GM21367 (cell line): Measurements from ENCODE around the gene CALML3.

Source experiments
- ATAC-seq: cut with Tn5 transposase; IDR thresholded peaks from one replicate; pipeline ENCODE4 v1.9.1; 2021; ENCODE audit not compliant: unreplicated experiment

CALML3 gene

DNA sequence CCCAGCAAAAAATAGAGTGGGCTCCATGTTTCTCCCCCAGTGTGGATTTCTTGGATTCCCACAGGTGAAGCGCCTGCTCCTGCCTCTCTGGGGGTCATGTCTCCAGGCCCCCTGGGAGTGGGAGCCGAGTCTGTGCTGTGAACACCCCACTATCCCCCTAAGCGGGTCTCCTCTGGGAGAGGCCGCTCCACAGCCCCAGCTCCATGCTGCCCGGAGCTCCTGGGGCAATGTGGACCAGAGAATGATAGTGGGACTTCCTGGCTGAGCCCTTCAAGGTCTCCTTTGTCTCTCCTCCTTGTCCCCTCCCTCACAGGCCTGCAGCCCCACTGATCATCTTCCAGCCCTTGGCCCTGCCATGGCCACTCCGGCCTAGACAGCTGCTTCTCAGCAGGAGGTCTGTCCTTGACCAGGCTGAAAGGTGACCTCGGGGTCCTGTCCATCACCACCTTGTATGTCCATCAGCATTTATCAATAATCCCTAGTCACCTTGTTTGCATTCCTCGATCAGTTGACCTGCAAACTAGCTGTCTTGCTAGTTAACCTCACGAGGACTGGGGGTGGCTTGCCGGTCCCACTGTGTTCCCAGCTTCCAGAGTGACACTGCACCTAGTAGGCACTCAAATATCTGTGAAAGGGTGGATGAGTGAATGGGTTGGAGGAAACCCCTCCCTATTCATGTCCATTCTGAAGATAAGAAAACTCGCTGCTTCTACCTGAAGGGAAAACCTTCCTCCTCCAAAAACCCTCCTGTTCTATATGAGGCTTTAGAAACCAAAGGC is 776 bp upstream of the CALML3 start:
- ATAC-seq: no peak

DNA sequence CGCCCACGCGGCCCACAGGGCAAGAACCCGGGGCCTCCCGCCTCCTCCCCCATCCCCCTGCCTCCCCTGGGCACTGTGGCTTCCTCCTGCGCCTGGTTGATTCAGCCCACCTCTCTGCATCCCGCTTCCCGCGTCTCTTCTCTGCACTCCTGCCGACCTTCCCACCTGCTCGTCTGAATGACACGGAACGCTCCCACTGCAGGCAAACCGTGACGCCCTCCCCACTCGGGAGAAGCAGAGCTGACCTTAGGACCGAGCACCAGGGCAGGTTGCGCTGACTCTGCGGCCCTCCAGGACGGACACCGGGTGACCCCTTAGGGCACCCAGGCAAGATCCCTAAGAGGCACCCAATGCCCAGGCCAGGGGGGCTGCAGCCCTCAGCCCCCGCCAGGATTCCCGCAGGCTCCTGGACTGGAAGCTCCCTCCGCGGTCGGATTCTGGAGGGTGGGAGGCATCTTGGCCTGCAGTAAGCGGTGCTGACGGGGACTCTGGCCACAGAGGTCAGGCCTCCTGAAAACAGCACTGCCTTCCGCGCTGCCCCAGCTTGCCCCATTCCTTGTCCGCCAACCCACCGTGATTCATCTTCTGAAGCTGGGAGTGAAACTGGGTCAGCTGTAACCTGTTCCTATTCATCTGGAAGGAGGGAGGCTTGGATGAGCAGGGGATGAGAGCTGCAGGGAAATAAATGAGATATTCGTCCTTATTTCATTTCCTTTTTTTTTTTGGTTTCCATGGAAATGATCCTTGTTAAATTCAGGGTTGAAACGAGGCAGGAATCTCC is 990 bp downstream of the CALML3 start:
- ATAC-seq: no peak

DNA sequence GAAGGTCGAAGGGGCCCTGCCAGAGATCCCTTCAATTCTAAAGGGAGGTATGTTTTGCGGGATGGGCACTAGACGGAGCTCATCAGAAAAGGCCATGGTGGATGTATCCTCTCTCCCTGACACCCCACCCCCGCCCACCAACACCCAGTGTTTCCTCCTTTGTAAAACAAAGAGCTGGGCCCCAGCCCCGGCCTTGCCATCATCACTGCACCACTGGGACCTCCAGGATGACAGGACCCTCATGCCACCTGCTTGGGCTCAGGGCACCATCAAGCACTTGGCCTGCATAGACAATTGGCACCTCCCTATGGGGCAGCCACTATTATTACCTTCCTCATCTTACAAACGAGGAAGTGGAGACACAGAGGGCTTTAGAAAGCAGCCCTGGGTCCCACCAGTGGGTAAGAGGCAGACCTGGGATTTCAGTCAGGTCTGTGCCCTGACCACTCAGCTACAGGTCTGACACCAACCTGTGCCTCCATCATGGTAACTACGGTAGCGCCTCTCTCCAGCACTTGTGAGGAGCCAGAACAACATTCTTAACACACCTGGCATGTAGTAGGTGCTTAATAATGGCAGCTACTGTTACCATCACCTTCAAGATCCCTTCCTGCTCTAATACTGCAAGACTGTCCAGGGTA is 2.0 kb downstream of the CALML3 start:
- no peak for ATAC-seq

DNA sequence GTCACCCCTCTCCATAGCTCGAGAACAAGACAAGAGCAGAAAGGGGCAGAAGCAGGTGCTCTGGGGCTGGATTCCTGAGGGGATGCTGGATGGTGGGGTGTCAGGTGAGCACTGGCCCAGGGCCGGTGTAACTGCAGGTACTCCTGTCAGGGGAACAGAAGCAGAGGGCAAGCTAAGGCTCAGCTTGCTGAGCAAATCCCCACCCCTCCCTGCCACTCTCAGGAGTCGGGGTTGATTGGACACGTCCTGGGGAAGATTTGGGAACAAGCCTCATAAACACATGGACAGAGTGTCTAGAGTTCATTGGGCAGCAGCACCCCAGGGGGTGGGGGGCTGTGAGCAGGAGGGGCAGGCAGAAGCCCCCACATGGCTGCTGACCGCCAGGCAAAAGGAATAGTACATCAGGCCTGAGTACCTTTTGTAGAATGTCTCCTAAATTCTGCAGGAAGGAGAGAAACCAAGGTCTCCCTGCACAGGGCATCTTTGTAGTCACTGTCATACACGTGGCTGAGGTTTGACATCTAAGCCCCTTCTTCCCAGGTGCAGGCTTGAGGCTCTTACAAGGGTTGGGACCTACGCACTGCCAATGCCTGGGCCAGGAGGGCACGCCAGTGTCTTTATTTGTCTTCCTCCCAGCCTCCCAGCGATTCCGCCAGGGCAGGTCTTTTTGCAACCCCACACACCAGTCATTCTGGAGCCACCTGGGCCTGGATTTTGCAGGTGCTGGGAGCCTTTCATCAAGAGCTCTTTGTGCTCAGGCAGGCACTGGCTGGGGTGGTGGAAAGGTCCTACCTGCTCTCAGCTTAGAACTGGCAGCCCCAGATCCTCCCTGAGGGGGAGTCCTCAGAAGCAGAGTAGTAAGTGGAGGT is 2.8 kb downstream of the CALML3 start:
- ATAC-seq: no peak

DNA sequence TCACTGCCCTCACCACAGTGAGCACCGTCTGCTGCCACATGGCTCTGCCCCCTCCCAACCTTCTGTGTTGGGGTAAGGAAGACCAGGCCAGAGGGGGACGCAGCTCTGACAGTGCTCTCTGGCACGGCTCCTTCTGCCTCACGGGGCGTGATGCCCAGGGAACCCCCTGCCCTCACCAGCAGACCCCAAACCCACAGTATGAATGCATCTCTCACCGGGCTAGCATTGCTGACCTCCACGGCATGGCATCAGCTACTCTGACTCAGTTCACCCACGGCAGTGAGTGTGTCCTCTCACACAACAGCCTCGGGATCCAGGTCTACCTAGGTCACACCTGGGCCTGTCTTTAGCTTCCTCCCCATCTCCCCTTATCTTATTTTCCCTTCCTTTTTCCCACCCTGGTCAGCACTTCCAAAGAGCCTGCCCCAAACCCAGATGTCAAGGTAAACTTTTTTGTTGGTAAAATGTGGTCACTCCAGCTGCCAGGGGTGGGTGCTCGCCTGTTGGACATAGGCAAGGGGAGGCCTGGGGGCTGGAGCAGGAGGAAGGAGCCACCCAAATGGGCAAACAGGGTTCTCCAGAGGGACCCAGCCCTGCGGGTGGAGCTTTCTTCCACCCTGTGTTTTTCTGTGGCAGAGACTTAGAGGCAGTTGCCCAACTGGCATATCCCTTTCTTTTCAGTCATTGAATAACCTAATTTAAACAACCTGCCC is 4.4 kb downstream of the CALML3 start:
- ATAC-seq: no peak

DNA sequence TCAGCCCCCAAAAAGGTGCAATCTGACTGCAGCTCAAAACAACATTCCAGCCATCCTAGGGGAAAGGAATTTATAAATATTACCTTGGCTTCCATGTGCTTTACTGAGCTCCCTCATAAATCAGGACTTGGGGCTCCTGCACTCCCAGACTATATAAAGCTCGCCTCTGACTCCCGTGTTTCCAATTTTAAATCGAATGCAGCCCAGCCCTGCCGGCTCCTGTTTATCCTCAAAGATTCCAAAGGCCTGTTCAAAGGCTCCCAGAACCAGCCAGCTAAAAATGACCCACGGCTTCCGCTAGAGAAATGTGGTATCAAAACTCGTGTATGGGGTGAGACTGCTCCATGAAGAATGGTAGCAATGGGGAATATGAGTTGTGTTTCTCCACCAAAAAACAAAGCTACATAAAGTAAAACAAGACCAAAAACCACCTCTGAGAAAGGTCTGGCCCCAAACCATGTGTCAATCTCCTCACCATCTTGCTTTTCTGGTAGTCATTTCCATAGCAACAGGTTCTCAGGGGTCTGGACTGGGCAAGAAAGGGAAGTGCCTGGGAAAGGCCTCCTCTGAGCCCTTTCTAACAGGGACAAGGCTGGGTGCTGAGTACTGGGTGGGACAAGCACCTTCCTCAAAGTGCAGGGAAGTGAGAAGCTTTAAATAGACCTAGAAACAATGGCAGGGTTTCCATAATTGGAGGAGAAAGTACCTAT is 5.1 kb downstream of the CALML3 start:
- no peak for ATAC-seq

DNA sequence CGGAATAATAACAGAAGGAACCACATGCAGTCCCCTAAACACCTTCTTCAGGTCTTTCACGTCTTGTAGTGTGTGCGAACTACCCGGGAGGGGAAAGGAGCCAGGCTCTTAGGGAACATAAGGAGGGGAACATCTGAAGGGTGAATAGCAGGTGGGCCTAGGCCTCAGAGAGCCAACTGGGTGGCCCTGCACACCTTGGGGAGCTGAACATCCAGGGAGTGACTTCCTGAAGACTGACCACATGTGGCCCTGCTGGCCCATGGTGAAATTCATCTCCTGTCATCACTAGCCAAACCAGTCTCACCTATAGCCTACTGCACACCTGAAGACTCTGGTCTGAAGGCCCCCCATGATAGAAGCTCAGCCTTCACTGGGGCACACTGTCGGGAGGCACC is 5.6 kb downstream of the CALML3 start:
- no peak for ATAC-seq

DNA sequence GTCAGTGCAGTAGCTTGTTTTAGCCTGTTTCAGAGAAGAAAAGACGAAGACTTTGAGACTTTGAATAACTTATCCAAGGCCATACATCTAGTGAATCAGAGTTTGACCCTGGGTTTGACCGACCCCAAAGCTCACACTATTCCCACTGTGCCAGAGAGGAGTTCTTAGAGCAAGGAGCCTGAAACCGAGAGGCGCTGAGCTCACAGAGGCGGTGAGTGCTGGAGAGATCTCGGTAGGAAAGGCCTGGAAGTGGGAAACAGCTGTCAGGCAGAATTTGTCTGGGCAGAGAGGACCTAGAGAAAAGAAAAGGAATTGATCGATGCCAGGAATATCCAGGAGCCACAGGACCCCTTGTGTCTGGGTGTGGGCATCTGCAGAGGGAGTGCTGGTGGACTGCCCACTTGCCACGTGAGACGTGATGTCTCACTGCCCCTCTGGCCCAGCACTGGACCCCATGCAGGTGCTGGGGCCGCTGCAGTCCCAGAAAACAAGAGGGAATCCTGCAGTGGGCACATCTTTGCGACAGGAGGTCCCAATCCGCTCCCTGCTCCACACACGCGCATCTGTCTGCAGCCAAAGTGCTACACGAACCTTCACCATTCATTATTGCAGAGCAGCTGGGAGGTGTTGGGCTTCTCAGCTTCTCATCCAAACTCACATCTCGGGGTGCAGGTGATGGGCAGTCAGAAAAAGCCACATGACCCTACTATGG is 6.2 kb downstream of the CALML3 start:
- ATAC-seq: no peak

DNA sequence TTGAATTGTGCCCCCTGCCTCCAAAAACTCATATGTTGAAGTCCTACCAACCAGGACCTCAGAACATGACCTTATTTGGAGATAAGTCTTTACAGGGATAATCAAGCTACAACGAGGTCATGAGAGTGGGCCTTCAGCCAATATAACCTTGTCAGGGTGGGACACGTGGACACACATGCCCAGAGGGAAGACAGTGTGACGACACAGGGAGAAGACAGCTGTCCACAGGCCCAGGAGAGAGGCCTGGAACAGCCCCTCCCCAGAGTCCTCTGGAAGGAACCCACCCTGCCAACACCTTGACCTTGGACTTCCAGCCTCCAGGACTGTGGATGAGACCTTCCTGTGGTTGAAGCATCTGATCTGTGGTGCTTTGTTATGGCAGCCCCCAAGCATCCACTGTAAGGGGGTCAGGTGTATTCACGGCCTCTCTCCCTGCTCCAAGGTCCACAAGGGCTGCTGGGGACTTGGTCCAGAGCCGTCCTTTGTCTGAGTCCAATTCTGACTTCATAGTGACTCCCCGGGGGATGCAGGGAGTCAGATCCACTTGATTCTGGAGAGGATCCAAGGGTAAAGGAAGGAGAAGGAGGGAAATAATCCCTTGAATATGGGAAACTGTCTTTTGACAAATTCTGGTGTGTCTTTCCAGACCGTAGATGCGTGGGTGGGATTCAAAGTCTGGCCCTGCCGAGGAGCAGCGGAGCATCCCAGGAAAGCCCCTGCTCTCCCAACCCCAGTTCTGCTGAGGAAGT is 7.0 kb downstream of the CALML3 start:
- ATAC-seq: no peak

DNA sequence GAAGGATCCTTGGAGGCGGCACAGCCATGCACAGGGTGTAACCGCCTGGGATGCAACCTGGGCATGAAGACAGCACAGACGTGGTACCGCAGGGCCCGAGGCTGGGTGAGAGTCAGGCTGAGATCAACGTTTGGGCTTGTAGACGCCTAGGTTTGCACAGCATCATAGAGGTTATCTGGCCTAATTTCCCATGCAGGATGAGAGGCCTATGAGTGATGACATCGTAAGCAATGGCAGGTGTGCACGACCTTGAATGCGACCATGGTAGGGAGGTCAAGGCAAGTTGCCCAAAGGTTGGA is 7.5 kb downstream of the CALML3 start:
- no peak for ATAC-seq

DNA sequence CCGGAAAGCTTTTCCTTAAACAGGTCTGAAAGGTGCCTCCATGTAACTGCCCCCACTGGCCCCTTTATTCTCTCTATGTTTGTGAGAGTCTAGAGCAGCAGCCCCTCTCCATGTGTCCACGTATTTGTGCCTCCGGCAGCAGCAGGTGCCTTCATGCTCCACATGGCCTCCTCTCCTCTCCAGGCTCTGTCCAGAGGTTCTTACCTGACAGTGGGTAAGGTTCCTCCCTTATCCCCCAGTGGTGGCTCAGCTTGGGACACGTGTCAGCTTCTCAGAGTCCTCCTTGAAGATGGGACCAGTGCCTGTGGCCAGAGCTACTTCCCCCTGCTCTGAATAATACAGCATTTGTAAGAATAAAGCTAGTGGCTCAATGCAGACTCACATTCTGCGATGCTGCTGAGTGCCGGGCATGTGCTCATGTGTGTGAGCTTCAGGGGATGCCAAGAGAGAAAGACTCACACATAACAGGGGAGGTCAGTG is 7.9 kb downstream of the CALML3 start:
- no peak for ATAC-seq

DNA sequence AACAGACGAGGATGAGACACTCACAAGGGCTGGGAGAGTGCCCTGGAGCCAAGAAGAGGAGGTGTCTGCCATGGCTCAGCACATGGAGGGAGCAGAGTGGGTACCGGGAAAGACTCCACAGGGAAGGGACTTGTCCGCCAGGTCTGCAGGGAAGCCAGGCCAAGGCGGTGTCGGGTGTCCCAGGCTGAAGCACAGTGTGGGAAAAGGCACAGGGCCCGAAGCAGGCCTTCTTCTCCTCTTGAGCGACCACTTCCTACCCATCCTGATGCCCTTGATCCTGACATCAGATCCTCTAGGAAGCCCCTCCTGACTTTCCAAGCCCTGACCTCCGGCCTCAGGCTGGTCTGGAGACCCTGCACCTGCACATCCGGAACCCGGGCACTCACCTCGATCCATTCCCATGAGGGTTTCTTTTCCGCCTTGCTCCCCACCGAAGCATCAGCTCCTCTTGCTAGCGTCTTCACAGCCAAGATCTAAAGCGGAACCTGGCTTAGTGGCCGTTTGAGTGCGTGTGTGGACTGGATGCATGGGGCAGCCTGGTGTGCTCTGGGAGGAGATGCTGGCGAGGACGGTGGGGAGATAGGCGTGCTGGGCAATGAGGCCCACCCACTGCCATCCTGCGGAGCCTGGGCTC is 8.5 kb downstream of the CALML3 start:
- no peak for ATAC-seq

DNA sequence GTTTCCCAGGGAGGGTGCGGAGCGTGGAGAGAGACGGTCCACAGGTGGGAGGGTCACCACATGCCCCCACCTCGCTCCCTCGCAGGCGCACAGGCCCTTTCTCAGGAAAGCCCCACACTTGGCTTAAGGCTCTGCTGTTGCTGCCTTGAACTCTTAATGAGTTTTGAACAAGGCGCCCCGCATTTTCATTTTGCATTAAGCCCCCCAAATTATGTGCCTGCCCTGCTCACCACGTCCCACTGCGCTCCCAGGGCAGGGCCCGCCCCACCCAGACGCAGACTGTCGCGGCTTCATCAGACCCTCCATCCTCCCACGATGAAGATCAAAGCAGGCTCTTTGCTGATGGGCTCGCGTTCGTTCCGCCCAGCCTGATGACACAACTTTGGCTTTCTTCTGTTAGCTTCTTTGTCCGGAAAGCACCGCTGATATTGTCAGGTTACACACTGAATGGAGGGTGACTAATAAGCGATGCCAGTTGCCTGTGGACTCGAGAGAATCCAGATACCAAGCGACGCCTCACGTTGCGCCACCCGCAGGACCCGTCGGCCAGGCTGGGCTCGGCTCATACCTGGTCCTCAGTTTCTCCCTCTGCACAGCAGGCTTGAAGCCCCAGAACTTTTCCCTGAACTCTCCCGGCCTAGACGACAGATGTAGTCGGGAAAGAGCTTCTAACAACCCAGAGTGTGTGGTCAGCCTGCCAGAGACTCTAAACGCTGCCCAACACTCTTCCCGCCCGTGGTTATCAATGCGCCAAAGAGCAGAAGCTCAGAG is 9.5 kb downstream of the CALML3 start:
- no peak for ATAC-seq

DNA sequence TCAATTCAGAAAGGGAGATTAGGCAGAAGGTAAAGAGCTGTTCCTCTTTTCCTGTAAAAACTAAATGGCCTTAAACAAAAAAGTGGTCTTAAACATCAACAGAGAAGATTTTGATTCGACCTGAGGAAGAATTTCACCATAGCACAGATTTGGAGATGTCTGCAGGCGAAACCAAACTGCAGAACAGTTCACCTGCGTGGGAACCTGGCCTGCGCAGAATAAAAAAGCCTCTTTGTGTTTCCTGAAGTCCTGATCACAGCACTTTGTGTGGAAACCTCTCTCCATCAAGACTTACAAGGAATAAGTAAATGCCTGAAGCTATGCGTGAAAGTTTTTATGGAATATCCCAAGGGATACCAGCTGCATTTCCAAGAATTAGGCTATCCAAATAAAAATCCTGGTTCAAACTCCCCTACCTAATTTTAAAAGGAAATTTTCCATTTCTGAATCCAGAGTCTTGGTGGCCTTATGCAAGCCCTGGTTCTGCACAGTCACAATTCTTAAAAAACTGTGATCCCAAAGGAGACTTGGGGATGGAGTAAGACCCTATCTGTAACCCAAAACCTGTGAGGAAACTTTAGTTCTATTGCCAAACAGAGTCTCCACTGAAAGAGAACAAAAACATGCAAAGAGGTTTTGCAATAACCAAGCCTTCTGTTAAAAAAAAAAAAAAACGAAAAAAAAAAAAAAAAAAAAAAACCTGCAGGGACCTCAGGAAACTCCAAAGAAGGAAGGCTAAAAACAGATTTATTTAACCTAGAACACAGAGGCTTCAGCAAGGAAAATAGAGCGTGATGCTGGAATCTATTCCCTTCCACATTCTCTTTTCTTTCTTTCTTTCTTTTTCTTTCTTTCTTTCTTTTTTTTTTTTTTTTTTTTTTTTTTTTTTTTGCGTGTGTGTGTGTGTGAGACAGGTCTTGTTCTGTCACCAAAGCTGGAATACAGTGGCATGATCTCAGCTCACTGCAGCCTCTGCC is 10.4 kb downstream of the CALML3 start:
- ATAC-seq: no peak

DNA sequence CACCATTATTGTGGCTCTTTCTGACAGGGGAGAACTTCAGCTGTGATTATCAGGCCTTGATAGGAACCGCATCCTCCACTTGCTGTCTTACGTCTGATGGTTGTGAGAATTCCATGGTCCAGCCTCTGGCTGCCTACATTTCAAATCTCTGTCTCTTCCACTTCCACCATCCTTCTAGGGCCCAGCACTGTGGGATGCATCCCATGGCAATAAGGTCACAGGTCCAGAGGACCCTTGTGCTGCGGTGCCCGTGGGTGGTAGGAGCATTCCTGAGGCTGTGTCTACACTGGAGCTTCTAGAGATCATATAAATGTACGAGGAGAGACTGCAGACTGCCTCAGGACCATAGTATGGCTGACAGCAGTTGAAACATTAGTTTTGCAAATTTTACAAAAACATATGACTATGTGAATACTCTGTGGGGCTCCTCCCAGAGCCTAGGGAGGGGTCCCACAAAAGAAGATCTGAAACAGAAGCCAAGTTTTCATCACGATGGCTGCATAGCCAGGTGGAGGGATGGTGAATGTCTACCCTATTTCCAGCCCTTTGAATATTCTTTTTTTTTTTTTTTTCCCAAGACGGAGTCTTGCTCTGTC is 11.8 kb downstream of the CALML3 start:
- ATAC-seq: no peak

DNA sequence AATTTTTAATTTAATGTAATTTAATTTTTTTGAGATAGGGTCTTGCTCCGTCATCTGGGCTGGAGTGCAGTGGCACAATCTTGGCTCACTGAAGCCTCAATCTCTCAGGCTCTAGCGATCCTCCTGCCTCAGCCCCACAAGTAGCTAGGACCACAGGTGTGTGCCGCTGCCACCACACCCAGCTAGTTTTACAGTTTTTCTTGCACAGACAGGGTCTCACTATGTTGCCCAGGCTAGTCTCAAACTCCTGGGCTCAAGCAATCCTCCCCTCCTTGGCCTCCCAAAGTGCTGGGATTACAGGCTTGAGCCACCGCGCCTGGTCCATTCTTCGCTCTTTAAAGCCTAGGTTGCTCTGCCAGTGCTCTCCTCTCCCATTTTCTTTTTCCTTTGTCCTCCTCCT is 12.9 kb downstream of the CALML3 start:
- no peak for ATAC-seq
